GM18505 (cell line): Measurements from ENCODE around the gene ITLN1.
"Not testable (repeated sequence)": the region's sequence is repeated elsewhere in the genome, so short reads cannot be mapped to it uniquely, and the experiment has no call there.

Experiments used
- ATAC-seq: cut with Tn5 transposase; IDR thresholded peaks from one replicate; pipeline ENCODE4 v1.9.1; 2021; ENCODE audit not compliant: unreplicated experiment
- POLR2A ChIP-seq: IDR thresholded peaks from 4 replicates; pipeline ENCODE4 v1.6.1; 2011; ENCODE audit warnings: borderline replicate concordance; ENCODE audit not compliant: insufficient read depth, insufficient read length; ENCODE audit errors: extremely low read depth

The ITLN1 gene

DNA sequence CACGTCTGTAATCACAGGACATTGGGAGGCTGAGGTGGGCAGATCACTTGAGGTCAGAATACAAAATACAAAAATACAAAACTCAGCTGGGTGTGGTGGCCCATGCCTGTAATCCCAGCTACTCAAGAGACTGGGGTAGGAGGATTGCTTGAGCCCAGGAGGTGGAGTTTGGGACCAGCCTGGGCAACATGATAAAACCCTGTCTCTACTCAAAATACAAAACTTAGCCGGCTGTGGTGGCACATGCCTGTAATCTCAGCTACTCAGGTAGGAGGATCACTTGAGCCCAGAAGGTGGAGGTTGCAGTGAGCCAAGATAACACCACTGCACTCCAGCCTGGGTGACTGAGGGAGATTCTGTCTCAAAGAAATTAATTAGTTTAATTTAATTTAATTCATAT is 6.5 kb upstream of the ITLN1 start:
- ATAC-seq: no peak
- TF ChIP-seq POLR2A: no peak

DNA sequence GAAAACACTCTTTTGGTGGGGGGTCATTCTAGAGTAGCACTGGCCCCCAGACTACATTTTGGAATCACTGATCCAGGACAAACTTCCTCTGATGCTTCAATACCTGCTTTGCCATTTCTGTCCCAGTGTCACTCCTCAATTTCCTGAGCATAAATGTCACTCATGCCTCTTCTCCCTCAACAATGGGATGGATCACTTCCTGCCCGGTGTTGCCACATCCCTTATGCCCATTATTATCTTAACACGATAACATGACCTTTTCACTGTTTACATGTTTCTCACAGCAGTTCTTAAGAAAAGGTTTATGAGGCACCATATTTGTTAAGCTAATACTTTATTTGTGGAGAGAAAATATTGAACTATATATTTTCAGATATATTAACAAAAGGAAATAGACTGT is 3.9 kb upstream of the ITLN1 start:
- ATAC-seq: no peak
- no peak for TF ChIP-seq POLR2A

DNA sequence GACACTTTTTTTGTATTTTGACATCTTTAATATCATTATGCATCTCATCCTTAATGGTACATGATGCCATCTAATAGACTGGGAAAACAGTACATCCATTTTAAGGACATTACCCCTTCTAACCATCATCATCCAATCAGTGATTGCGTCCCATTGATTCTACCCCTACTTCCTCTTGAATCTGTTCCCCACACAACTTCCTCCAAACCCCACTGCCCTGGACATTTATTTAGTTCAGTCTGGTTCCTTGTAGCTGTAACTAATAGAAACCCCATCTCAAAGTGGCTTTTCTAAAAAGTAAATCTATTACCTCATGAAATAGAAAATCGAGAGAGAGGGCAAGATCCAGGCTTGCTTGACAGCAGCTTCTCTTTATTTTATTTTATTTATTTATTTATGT is 2.1 kb upstream of the ITLN1 start:
- ATAC-seq: no peak

DNA sequence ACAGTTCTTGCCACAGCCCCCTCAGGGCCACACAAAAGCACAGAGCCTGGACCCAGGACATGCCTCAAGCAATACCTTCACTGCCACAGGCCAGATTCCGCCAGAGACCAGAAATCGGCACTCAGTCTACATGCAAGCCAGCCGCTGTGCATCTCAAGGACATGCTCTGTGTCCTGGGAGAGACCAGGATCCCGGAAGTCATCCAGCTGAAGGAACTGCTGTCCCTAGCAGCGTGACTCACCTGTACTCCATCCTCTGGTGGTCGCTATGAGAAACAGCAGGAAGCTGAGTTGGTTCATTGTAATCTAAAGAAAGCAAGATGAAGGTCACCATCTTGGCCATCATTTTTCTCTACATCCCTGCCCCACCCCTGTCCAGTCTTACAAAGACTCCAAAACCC is 401 bp downstream of the ITLN1 start:
- ATAC-seq: no peak
- no peak for TF ChIP-seq POLR2A

More for the DNA sequence above, 2.1 kb upstream of the ITLN1 start:
- no peak for TF ChIP-seq POLR2A

DNA sequence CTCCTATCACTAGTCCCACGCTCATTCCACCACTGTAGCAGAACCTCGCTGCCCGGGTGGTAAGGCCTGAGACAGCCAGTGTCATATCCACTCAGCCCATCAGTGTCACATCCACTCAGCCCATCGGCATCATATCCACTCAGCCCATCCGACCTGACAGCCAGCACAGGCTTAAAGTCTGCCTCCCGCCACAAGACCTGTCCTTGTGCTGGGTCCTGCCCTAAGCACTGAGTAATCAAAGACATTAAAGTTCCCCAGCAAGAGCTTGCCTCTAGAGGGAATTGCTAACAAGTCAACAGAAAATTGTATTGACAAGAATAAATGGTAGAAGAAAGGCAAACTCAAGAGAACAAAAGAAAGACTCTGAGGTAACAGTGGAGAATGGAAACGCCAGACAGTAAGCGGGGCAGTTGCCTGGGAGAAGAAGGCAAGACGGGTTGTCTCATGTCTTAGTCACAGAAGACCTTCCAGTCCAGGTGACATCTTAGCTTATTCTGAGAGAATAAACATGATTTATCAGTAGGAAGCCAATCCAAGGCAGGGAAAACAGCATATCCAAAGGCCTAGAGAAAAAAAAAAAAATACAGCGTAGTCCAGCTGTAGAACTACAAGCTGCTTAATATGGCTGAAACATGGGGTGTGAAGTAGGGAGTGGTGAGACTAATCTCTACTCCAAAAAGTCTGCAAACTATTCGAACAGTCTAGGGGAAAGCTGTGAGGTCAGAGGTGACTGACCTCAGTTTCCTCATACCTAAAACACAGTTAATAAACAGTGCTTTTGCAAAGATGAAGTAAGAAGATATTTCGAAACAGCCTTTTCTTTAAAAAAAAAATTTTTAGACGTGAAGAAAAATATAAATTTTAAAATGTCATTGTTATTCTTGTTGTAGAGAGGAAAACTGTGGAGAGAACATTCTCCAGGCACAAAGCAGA is 1.1 kb downstream of the ITLN1 start:
- TF ChIP-seq POLR2A: no peak
- no peak for ATAC-seq

DNA sequence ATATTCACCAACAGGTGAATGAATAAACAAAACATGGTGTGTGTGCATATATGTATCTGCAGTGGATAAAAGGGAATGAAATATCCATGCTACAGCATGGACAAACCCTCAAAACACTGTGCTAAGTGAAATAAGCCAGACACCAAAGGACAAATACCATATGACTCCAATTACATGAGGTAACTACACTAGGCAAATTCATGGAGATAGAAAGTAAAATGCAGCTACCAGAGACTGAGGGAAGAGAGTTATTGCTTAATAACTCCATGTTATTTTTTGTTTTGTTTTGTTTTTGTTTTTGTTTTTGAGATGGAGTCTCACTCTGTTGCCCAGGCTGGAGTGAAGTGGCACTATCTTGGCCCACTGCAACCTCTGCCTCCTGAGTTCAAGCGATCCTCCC is 2.4 kb downstream of the ITLN1 start:
- TF ChIP-seq POLR2A: no peak
- ATAC-seq: no peak

DNA sequence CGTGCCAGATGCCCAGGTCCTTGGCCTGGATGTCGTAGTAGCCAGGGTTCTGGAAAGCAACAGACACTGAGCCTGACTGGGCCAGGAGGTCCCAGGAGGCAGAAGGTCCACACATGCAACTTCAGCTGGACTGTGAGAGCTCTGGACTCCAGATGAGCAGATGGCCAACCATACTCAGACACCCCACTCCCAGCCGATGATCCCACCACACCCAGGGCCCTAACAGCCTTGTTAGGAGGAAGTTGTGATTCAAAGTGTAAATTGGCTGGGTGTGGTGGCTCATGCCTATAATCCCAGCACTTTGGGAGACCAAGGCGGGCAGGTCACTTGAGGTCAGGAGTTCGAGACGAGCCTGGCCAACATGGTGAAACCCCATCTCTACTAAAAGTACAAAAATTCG is 3.7 kb downstream of the ITLN1 start:
- not testable (repeated sequence) for ATAC-seq

DNA sequence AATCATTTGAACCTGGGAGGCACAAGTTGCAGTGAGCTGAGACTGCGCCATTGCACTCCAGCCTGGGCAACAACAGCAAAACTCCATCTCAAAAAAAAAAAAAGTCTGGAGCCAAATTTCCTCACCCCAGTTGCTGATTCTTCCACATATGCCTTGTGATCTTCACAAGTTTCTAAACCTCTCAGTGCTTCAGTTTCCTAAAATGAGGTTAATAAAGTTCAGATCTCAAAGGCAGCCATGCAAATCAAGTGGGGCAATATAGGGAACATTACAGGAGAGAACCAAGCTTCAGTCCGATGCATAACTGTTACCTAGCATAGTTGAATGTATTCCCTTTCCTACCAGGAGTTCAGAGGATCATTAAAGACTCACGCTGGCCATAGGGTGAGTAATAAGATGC is 4.8 kb downstream of the ITLN1 start:
- no peak for TF ChIP-seq POLR2A
- ATAC-seq: no peak

DNA sequence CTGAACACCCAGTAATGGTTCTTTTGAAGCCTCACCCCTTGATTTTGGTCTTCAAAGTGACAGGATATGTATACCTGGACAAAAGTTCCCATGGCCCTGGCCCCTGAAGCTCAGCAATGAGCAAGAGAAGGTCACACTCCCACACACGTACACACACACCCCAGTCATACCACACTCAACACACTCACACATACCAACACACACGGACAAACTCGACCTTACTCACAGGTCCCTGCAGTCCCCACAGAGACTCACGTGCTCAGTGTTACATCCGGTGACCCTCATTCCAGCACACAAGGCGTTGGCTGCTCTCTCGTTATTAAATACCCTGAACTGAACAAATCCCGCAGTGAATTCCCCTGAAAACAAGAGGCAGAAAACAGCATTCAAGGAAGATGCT is 5.9 kb downstream of the ITLN1 start:
- TF ChIP-seq POLR2A: no peak
- no peak for ATAC-seq

DNA sequence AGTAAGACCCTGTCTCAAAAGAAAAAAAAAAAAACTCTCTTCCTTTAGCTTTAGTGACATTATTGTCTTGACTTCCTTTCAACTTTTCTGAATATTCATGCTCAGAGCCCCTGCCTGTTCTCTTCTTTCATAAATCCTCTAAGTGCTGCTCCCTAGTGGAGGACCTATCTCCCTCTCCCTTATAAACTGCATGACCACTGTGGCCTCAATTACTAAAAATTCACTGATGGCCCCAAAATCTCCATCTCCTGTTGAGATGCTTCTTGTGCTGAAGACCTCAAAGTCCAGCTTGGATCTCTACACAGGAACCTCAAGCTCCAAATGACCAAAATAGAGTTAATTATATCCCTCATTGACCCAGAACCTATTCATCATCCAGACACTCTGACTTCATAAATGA is 7.8 kb downstream of the ITLN1 start:
- TF ChIP-seq POLR2A: no peak
- no peak for ATAC-seq

DNA sequence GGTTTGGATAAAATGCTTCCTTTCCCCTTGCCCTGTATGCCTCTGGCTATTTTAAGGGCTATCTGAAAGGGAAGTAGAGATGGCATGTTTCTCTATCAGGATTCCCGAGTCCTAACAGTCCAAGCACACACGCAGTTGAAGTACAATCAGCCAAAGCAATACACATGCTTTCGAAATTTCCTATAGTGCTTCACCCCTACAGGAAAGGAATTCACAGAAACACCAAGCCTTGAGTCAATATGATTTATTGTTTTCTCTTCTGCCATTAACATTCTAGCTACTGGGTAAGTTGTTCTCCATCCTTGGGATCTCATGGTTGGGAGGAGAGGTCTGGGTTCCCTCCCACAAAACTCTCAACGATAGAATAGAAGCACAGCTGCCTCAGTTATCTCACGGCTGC is 8.7 kb downstream of the ITLN1 start:
- no peak for TF ChIP-seq POLR2A
- no peak for ATAC-seq

DNA sequence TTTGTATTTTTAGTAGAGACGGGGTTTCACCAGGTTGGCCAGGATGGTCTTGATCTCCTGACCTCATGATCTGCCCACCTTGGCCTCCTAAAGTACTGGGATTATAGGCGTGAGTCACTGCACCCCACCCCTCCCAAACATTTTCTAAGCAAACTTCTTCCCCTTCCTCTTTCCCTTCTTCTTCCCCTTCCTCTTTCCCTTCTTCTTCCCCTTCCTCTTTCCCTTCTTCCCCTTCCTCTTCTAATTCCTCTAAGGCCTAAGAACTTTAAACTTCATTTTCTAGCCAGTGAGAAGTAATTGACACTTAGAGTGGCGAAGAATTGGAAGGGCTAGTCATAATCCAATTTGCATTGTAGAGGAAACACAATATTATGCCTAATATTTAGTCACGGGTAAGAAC is 9.4 kb downstream of the ITLN1 start:
- not testable (repeated sequence) for ATAC-seq

DNA sequence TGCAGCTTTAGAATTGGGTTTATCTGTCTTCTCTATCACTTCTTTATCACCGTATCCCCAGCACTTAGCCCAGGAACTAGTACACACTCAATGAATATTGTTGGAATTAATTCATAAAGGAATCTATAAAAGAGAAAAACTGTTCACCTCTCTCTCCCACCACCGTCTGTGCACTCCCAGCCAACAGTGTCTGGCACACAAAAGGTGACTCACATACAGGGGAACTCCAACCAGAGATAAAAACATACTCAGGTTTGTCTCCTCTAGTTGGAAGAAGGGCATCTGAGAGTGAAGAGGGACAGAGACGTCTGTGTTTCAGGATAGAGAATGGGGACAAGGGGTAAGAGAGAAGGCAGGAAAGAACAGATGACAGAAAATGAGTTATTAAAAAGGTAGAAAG is 10.0 kb downstream of the ITLN1 start:
- ATAC-seq: no peak
- no peak for TF ChIP-seq POLR2A

DNA sequence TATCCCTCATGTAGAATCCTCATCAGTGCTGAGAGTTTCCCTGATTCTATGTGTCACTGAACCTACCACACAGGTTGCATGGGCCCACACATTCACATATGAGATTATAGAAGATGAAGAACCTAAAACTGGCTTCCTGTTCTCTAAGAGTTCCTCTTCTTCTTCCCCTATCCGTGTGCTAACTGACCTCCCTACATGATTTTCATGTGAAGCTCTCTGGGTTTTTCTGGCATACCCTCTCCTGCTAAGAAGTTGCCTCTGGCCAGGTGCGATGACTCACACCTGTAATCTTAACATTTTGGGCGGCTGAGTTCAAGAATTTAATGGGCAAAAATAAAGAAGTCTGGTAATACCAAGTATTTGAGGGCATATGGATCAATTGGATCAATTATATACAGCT is 16.8 kb downstream of the ITLN1 start:
- TF ChIP-seq POLR2A: no peak
- ATAC-seq: no peak

DNA sequence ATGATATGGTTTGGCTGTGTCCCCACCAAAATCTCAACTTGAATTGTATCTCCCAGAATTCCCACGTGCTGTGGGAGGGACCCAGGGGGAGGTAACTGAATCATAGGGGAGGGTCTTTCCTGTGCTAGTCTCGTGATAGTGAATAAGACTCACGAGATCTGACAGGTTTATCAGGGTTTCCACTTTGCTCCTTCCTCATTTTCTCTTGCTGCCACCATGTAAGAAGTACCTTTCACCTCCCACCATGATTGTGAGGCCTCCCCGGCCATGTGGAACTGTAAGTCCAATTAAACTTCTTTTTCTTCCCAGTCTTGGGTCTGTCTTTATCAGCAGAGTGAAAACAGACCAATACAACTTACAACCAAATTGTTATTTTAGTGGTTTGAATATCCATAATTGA is 17.3 kb downstream of the ITLN1 start:
- not testable (repeated sequence) for ATAC-seq
